Measurements from ENCODE around the gene SOX5. TPM values are rescaled to one million over a fixed set of nuclear protein-coding genes. Genes with fewer than 3 reads are reported as not detected.

Gene SOX5
- total and polyA plus RNA-seq, 2 donors (not counting 1 experiment from before 2014, with no cell fraction given) = 3.9 to 17.2 TPM

DNA sequence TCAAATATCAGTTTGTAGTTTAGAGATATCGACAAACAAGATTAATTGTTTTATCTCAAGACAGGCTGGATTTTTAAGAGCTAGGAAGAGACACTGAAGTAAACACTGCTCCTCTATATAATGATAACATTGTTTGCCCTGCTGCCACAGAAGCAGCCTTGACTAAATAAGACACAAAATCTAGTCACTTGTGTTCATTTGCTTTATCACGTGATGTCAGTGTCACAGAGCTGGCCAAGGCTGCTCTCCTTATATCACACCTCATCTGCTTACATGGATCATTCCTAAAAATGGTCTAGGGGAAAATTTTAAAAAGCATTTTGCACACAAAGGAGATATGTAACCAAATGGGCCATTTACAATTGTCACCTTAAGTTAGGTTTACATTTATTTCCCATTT lies 64.1 kb downstream of the SOX5 start:
- intact Hi-C loops (cut with micrococcal nuclease) = no loop called here
- Histone ChIP-seq H3K27me3 (replicated peaks in 1 of 4; ENCODE audit: control extremely low read depth in 1 of 4, control insufficient read depth in 3 of 4, insufficient read depth in 4 of 4, low read length in 3 of 4) (no peaks in the 10 kb centered on the region), H3K79me2 (ENCODE audit: control insufficient read depth, insufficient read depth, low read length) (no peaks in the 10 kb centered on the region), H2AFZ (ENCODE audit: insufficient read depth, low read depth, low read length, poor library complexity, severe bottlenecking) (no peak overlapping the region), H3K9ac (ENCODE audit: low read length) (no peak overlapping the region), H3K4me2 (replicated peaks; ENCODE audit: low read depth, low read length, poor library complexity, severe bottlenecking) (no peak overlapping the region), H4K20me1 (ENCODE audit: control insufficient read depth, insufficient read depth, low read length, poor library complexity, severe bottlenecking) (no peaks in the 10 kb centered on the region), H3K4me1 (ENCODE audit: control insufficient read depth in 2 of 2, insufficient read depth in 2 of 2, low read length in 2 of 2) (no peaks in the 10 kb centered on the region), H3K27ac (ENCODE audit: low read length in 2 of 2) (no peak overlapping the region), H3K36me3 (replicated peaks in 1 of 2; ENCODE audit: control extremely low read depth in 1 of 2, control insufficient read depth in 1 of 2, extremely low read depth in 1 of 2, insufficient read depth in 2 of 2, low read length in 1 of 2) (no peaks in the 10 kb centered on the region), H3K9me3 (ENCODE audit: control extremely low read depth in 1 of 3, control insufficient read depth in 2 of 3, insufficient read depth in 1 of 3, low read length in 2 of 3) (no peaks in the 10 kb centered on the region), H3K4me3 (ENCODE audit: control extremely low read depth in 1 of 5, extremely low read depth in 1 of 5, insufficient read depth in 1 of 5, low read depth in 2 of 5, low read length in 4 of 5) (no peak overlapping the region)
- peaks cover 2% of the 10 kb centered on the region for H3K4me1 Mint-ChIP-seq
- TF ChIP-seq, protein P1, sequence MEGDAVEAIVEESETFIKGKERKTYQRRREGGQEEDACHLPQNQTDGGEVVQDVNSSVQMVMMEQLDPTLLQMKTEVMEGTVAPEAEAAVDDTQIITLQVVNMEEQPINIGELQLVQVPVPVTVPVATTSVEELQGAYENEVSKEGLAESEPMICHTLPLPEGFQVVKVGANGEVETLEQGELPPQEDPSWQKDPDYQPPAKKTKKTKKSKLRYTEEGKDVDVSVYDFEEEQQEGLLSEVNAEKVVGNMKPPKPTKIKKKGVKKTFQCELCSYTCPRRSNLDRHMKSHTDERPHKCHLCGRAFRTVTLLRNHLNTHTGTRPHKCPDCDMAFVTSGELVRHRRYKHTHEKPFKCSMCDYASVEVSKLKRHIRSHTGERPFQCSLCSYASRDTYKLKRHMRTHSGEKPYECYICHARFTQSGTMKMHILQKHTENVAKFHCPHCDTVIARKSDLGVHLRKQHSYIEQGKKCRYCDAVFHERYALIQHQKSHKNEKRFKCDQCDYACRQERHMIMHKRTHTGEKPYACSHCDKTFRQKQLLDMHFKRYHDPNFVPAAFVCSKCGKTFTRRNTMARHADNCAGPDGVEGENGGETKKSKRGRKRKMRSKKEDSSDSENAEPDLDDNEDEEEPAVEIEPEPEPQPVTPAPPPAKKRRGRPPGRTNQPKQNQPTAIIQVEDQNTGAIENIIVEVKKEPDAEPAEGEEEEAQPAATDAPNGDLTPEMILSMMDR (IDR thresholded peaks at IDR 0.05) = no peak
- no peak for TF ChIP-seq EZH2 (IDR thresholded peaks at IDR 0.05; ENCODE audit: borderline replicate concordance, insufficient read depth, low read depth, low read length, poor library complexity, severe bottlenecking)
- DNase-seq (no peak), ATAC-seq (ENCODE audit: low read depth) (no peak)
- 100% methylated on average over 1 of the region's 2 CpGs for WGBS (ENCODE audit: insufficient coverage)
- no peak overlapping the region for H3K4me3 Mint-ChIP-seq
- POLR2A ChIA-PET = no interaction called here
- H3K9me3 Mint-ChIP-seq (ENCODE audit: insufficient read depth) = no peaks in the 10 kb centered on the region
- CTCF ChIA-PET = no interaction called here
- no peaks in the 10 kb centered on the region for H3K27me3 Mint-ChIP-seq
- H3K27ac Mint-ChIP-seq = no peak overlapping the region

DNA sequence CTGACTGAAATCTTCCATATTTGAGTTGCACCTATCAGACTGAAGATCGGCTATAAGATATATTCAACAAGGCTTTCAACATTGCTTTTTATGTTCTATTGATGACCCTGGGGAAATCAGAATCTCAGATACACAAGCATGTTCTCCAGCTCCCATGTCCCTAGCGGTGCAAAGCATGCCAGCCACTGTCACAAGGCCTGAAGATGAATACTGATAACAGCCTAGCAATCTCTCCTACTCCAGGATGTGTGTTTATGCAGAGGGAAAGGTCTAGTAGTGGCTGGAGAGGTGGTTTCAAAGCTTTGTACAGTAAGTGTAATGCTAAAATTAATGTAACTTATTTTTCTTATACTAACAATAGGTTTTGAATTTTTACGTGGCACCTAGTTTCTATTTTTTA lies 64.6 kb downstream of the SOX5 start:
- H3K9me3 Mint-ChIP-seq (ENCODE audit: insufficient read depth) = no peaks in the 10 kb centered on the region

More for the DNA sequence above, 64.6 kb downstream of the SOX5 start:
- H3K4me1 ChIP-seq (ENCODE audit: control insufficient read depth in 2 of 2, insufficient read depth in 2 of 2, low read length in 2 of 2) = no peaks in the 10 kb centered on the region
- H3K4me2 ChIP-seq (replicated peaks; ENCODE audit: low read depth, low read length, poor library complexity, severe bottlenecking) = no peak overlapping the region
- no peaks in the 10 kb centered on the region for H3K36me3 ChIP-seq (replicated peaks in 1 of 2; ENCODE audit: control extremely low read depth in 1 of 2, control insufficient read depth in 1 of 2, extremely low read depth in 1 of 2, insufficient read depth in 2 of 2, low read length in 1 of 2)
- H2AFZ ChIP-seq (ENCODE audit: insufficient read depth, low read depth, low read length, poor library complexity, severe bottlenecking) = no peak overlapping the region
- Mint-ChIP-seq H3K27me3 (no peaks in the 10 kb centered on the region), H3K27ac (no peak overlapping the region), H3K4me1 (peaks cover 2% of the 10 kb centered on the region), H3K4me3 (no peak overlapping the region)
- no peaks in the 10 kb centered on the region for H3K79me2 ChIP-seq (ENCODE audit: control insufficient read depth, insufficient read depth, low read length)
- intact Hi-C loops (cut with micrococcal nuclease) = no loop called here
- H4K20me1 ChIP-seq (ENCODE audit: control insufficient read depth, insufficient read depth, low read length, poor library complexity, severe bottlenecking) = no peaks in the 10 kb centered on the region
- ChIA-PET CTCF (no interaction called here), POLR2A (no interaction called here)
- no peak for ATAC-seq (ENCODE audit: low read depth)
- TF ChIP-seq, protein P1 (IDR thresholded peaks at IDR 0.05) = no peak
- TF ChIP-seq EZH2 (IDR thresholded peaks at IDR 0.05; ENCODE audit: borderline replicate concordance, insufficient read depth, low read depth, low read length, poor library complexity, severe bottlenecking) = no peak
- no peaks in the 10 kb centered on the region for H3K9me3 ChIP-seq (ENCODE audit: control extremely low read depth in 1 of 3, control insufficient read depth in 2 of 3, insufficient read depth in 1 of 3, low read length in 2 of 3)
- no peaks in the 10 kb centered on the region for H3K27me3 ChIP-seq (replicated peaks in 1 of 4; ENCODE audit: control extremely low read depth in 1 of 4, control insufficient read depth in 3 of 4, insufficient read depth in 4 of 4, low read length in 3 of 4)
- no peak for DNase-seq
- no peak overlapping the region for H3K9ac ChIP-seq (ENCODE audit: low read length)
- no peak overlapping the region for H3K27ac ChIP-seq (ENCODE audit: low read length in 2 of 2)
- WGBS (ENCODE audit: insufficient coverage) = no CpG with 5 or more reads among the region's 3 CpGs
- no peak overlapping the region for H3K4me3 ChIP-seq (ENCODE audit: control extremely low read depth in 1 of 5, extremely low read depth in 1 of 5, insufficient read depth in 1 of 5, low read depth in 2 of 5, low read length in 4 of 5)

All from B cell (primary cell).